B cell (primary cell): Measurements from ENCODE around the gene MYLK3. TPM values are rescaled to one million over a fixed set of nuclear protein-coding genes. Genes with fewer than 3 reads are reported as not detected.

Experiments
- ATAC-seq: fragments of 200-7000 bp; cut with Tn5 transposase; one replicate; pipeline ENCODE4 v1.10.0; 2021; ENCODE audit warnings: low read depth, mild to moderate bottlenecking, moderate number of reproducible peaks, moderate library complexity
- CTCF ChIA-PET: fragments of 350-600 bp; sonication (Branson Sonifier 250); formaldehyde crosslinking; loops from one replicate; lab custom pipeline; 2021; ENCODE audit warnings: antibody characterized with exemption, inconsistent platforms; lab: Charles Lee
- POLR2A ChIA-PET: fragments of 350-600 bp; sonication (Branson Sonifier 250); formaldehyde crosslinking; loops from one replicate; lab custom pipeline; 2021; ENCODE audit warnings: antibody characterized with exemption; lab: Charles Lee
- DNase-seq: peaks from one replicate; pipeline ENCODE4 v3.0.0; 2013
- H2AFZ ChIP-seq: 2 replicates; pipeline ENCODE4 v1.6.1; 2012; ENCODE audit warnings: mild to moderate bottlenecking, low read depth, low read length; ENCODE audit not compliant: insufficient read depth, poor library complexity, severe bottlenecking
- H3K27ac ChIP-seq, 2 donors: 1 replicate in 1 of 2; 2 replicates in 1 of 2; pipeline ENCODE4 v1.5.1; 2012 to 2013; ENCODE audit warnings: low read length in 2 of 2, mild to moderate bottlenecking in 2 of 2, moderate library complexity in 1 of 2
- H3K27me3 ChIP-seq, 4 experiments: fragments of 200-600 bp in 1 of 4; sonication (generic) in 1 of 4; replicated peaks in 1 of 4; 1 replicate in 2 of 4; 2 replicates in 2 of 4; pipeline versions ENCODE4 v1.6.1 to v1.7.0; 2013 to 2016; ENCODE audit warnings: low read length in 3 of 4, mild to moderate bottlenecking in 2 of 4, mixed read lengths in 1 of 4, moderate library complexity in 1 of 4; ENCODE audit not compliant: insufficient read depth in 4 of 4, control insufficient read depth in 3 of 4; ENCODE audit errors: control extremely low read depth in 1 of 4
- H3K36me3 ChIP-seq, 2 experiments: replicated peaks in 1 of 2; 1 replicate in 1 of 2; 2 replicates in 1 of 2; pipeline versions ENCODE4 v1.6.1 to v1.7.1; 2013; ENCODE audit warnings: low read length in 1 of 2; ENCODE audit not compliant: insufficient read depth in 2 of 2, control insufficient read depth in 1 of 2; ENCODE audit errors: control extremely low read depth in 1 of 2, extremely low read depth in 1 of 2
- H3K4me1 ChIP-seq, 2 donors: fragments of 200-600 bp in 1 of 2; sonication (generic) in 1 of 2; 1 replicate in 1 of 2; 2 replicates in 1 of 2; pipeline versions ENCODE4 v1.5.1 to v1.6.1; 2013 to 2017; ENCODE audit warnings: low read length in 2 of 2; ENCODE audit not compliant: control insufficient read depth in 2 of 2, insufficient read depth in 2 of 2
- H3K4me2 ChIP-seq: replicated peaks from 2 replicates; pipeline ENCODE3; 2012; ENCODE audit warnings: mild to moderate bottlenecking, low read depth, low read length; ENCODE audit not compliant: poor library complexity, severe bottlenecking
- H3K4me3 ChIP-seq, 5 experiments: fragments of 200-600 bp in 1 of 5; sonication (generic) in 1 of 5; 1 replicate in 3 of 5; 2 replicates in 2 of 5; pipeline versions ENCODE4 v1.5.1 to v1.7.0; 2011 to 2016; ENCODE audit warnings: low read length in 4 of 5, mild to moderate bottlenecking in 4 of 5, low read depth in 2 of 5, control low read depth in 1 of 5, moderate library complexity in 1 of 5; ENCODE audit not compliant: insufficient read depth in 1 of 5; ENCODE audit errors: control extremely low read depth in 1 of 5, extremely low read depth in 1 of 5
- H3K79me2 ChIP-seq: fragments of 200-600 bp; sonication (generic); one replicate; pipeline ENCODE4 v1.6.0; 2016; ENCODE audit warnings: low read length; ENCODE audit not compliant: control insufficient read depth, insufficient read depth
- H3K9ac ChIP-seq: fragments of 200-600 bp; sonication (generic); 2 replicates; pipeline ENCODE4 v1.6.1; 2017; ENCODE audit warnings: mild to moderate bottlenecking, low read length, moderate library complexity
- H3K9me3 ChIP-seq, 3 donors: one replicate each; pipeline versions ENCODE4 v1.6.1 to v1.7.1; 2013; ENCODE audit warnings: low read length in 2 of 3; ENCODE audit not compliant: control insufficient read depth in 2 of 3, insufficient read depth in 1 of 3; ENCODE audit errors: control extremely low read depth in 1 of 3
- H4K20me1 ChIP-seq: 2 replicates; pipeline ENCODE4 v1.6.0; 2012; ENCODE audit warnings: mild to moderate bottlenecking, low read length; ENCODE audit not compliant: insufficient read depth, control insufficient read depth, poor library complexity, severe bottlenecking
- H3K27ac Mint-ChIP-seq: one replicate; pipeline ENCODE4 v1.8.0; 2021; ENCODE audit warnings: mixed read lengths
- H3K27me3 Mint-ChIP-seq: one replicate; pipeline ENCODE4 v1.8.0; 2021; ENCODE audit warnings: mixed read lengths
- H3K4me1 Mint-ChIP-seq: one replicate; pipeline ENCODE4 v1.8.0; 2021; ENCODE audit warnings: mixed read lengths
- H3K4me3 Mint-ChIP-seq: one replicate; pipeline ENCODE4 v1.8.0; 2021; ENCODE audit warnings: mixed read lengths
- H3K9me3 Mint-ChIP-seq: one replicate; pipeline ENCODE4 v1.8.0; 2022; ENCODE audit warnings: mixed read lengths; ENCODE audit not compliant: insufficient read depth
- CTCF ChIP-seq: fragments of 200-600 bp; IDR thresholded peaks from one replicate; pipeline ENCODE4 v1.8.0; 2022; ENCODE audit warnings: antibody characterized with exemption, mild to moderate bottlenecking
- EZH2 ChIP-seq: IDR thresholded peaks from 2 replicates; pipeline ENCODE4 v1.6.1; 2012; ENCODE audit warnings: borderline replicate concordance, low read depth, mild to moderate bottlenecking, moderate library complexity, low read length; ENCODE audit not compliant: insufficient read depth, poor library complexity, severe bottlenecking
- WGBS: methylation state at CpG from one replicate; pipeline ENCODE4 v1.1.5; 2013; ENCODE audit warnings: missing lambda C conversion rate; ENCODE audit not compliant: insufficient coverage; 5-methylcytosine and 5-hydroxymethylcytosine counted together
- intact Hi-C: fragments of 100-400 bp; cut with micrococcal nuclease; formaldehyde crosslinking; loops from one replicate; pipeline ENCODE4 v1.10.0; 2022
- polyA plus RNA-seq: library from polyadenylated mRNA; depleted of rRNA; stranded (reverse); fragments of >200 nt; gene quantifications from 2 replicates; pipeline ENCODE4 v1.2.3, GENCODE V29; 2012
- total RNA-seq, 2 donors: library from RNA; stranded (reverse); fragments of 120-200 nt in 1 of 2; gene quantifications; 1 replicate in 1 of 2; 2 replicates in 1 of 2; pipeline versions ENCODE4 v1.2.3 to v1.2.4, GENCODE V29; 2013 to 2022

MYLK3 gene
- total and polyA plus RNA-seq, 2 donors (not counting 1 experiment from before 2014, with no cell fraction given): 0.01 to 0.10 TPM

DNA sequence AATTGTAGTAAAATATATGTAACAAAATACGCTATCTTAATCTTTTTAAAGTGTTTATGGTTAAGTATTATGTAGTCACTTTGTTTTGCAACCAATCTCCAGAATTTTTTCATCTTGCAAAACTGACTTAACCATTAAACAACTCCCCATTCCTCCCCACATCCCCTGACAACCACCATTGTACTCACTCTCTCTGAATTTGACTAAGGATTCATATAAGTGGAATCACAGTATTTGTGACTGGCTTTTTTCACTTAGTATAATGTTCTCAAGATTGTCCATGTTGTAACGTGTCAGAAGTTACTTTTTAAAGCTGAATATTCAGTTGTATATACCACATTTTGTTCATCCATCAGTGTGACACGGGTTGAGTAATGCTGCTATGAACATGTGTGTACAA, 48.1 kb downstream of the MYLK3 start:
- H3K27ac ChIP-seq: no peak overlapping the region
- no peaks in the 10 kb centered on the region for H3K9me3 ChIP-seq
- no peak for DNase-seq
- Mint-ChIP-seq H3K27ac (no peak overlapping the region), H3K27me3 (no peaks in the 10 kb centered on the region), H3K4me1 (no peaks in the 10 kb centered on the region), H3K4me3 (no peak overlapping the region), H3K9me3 (no peaks in the 10 kb centered on the region)
- H3K4me3 ChIP-seq: no peak overlapping the region
- H3K79me2 ChIP-seq: no peaks in the 10 kb centered on the region
- H3K27me3 ChIP-seq: no peaks in the 10 kb centered on the region
- TF ChIP-seq EZH2 (no peak), CTCF (no peak)
- peaks cover 2 to 4% of the 10 kb centered on the region in 2 experiments for H3K36me3 ChIP-seq
- H2AFZ ChIP-seq: no peak overlapping the region
- CTCF ChIA-PET: interaction anchor here (0.6 to 0.7 kb wide), 2 partner anchors 27 to 228 kb away, joined by 3 read pairs; no protein-coding TSS in a partner anchor
- intact Hi-C loops: no loop called here
- H3K4me1 ChIP-seq: no peaks in the 10 kb centered on the region
- H4K20me1 ChIP-seq: no peaks in the 10 kb centered on the region
- H3K4me2 ChIP-seq: no peak overlapping the region
- POLR2A ChIA-PET: interaction anchor here (0.6 kb wide), 1 partner anchor 209 kb away, joined by 10 read pairs; no protein-coding TSS in a partner anchor
- 100% methylated on average over 1 of the region's 3 CpGs for WGBS
- ATAC-seq: no peak
- H3K9ac ChIP-seq: no peak overlapping the region

DNA sequence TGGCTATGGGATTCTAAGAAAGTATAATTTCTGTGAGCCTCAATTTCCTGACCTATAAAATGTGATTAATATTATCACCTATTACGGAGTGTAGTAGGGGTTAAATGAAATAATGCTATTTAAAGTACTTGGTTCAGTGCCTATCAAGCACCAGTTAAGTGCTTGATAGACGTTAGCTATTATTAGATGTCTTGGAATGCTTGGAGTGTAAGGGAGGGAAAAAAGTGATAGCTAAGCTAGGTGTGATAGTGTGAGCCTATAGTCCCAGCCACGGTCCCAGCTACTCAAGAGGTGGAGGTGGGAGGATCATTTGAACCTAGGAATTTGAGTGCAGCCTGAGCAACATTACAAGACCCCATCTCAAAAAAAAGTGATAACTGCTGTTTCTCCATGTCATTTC, 51.2 kb downstream of the MYLK3 start:
- no peak overlapping the region for H3K4me3 Mint-ChIP-seq
- peaks cover 2 to 4% of the 10 kb centered on the region in 2 experiments for H3K36me3 ChIP-seq
- H3K4me1 ChIP-seq: peaks cover 13 to 15% of the 10 kb centered on the region in 2 donors
- CTCF ChIA-PET: no interaction called here
- no peak overlapping the region for H3K27ac Mint-ChIP-seq
- no peaks in the 10 kb centered on the region for H3K9me3 ChIP-seq
- intact Hi-C loops: no loop called here
- 93% methylated on average over 1 of the region's 3 CpGs for WGBS
- no peak overlapping the region for H3K27ac ChIP-seq
- H3K4me1 Mint-ChIP-seq: peaks cover 5% of the 10 kb centered on the region
- ATAC-seq (no peak), DNase-seq (no peak)
- POLR2A ChIA-PET: no interaction called here
- TF ChIP-seq CTCF (no peak), EZH2 (no peak)
- H3K4me2 ChIP-seq: no peak overlapping the region
- H3K9ac ChIP-seq: no peak overlapping the region
- no peak overlapping the region for H2AFZ ChIP-seq
- H3K27me3 Mint-ChIP-seq: no peaks in the 10 kb centered on the region
- H4K20me1 ChIP-seq: no peaks in the 10 kb centered on the region
- no peaks in the 10 kb centered on the region for H3K9me3 Mint-ChIP-seq
- H3K79me2 ChIP-seq: peaks cover 5% of the 10 kb centered on the region
- no peaks in the 10 kb centered on the region for H3K27me3 ChIP-seq
- no peak overlapping the region for H3K4me3 ChIP-seq
